ENCODE results near the gene TOR1A.

The TOR1A gene

GRCh38 chr9:129854588-129855110 is 30.7 kb upstream of the TOR1A start:
- Histone ChIP-seq H3K4me3 (no peak overlapping the region), H3K27ac (peak overlapping the region in 1 of 21 experiments; percentile 42)

- H3K4me3 ChIP-seq = no peak overlapping the region
- no peak overlapping the region for H3K27ac ChIP-seq
Observed at GRCh38 chr9:129853614-129854013, 29.7 kb upstream of the TOR1A start.

GRCh38 chr9:129852579-129852978 is 28.6 kb upstream of the TOR1A start:
- H3K4me3 ChIP-seq = no peak overlapping the region
- H3K27ac ChIP-seq = peak overlapping the region in 1 of 21 experiments; percentile 4

- Histone ChIP-seq H3K27ac (no peak overlapping the region), H3K4me3 (no peak overlapping the region)
Observed at GRCh38 chr9:129851821-129852220, 27.9 kb upstream of the TOR1A start.

GRCh38 chr9:129850821-129851550 is 27.1 kb upstream of the TOR1A start:
- Histone ChIP-seq H3K4me3 (no peak overlapping the region), H3K27ac (no peak overlapping the region)

- H3K27ac ChIP-seq = no peak overlapping the region
Observed at GRCh38 chr9:129849901-129850300, 26.0 kb upstream of the TOR1A start.

GRCh38 chr9:129848712-129849441 is 24.9 kb upstream of the TOR1A start:
- no peak overlapping the region for H3K4me3 ChIP-seq
- no peak overlapping the region for H3K27ac ChIP-seq

More at GRCh38 chr9:129849901-129850300, 26.0 kb upstream of the TOR1A start:
- H3K4me3 ChIP-seq = no peak overlapping the region

GRCh38 chr9:129845373-129845772 is 21.4 kb upstream of the TOR1A start:
- Histone ChIP-seq H3K4me3 (no peak overlapping the region), H3K27ac (peak overlapping the region in 3 of 21 experiments; percentile 22 to 24 (median 24))

- Histone ChIP-seq H3K4me3 (no peak overlapping the region), H3K27ac (no peak overlapping the region)
Observed at GRCh38 chr9:129841071-129841470, 17.1 kb upstream of the TOR1A start.

GRCh38 chr9:129840034-129840433 is 16.1 kb upstream of the TOR1A start:
- no peak overlapping the region for H3K4me3 ChIP-seq
- H3K27ac ChIP-seq = peak overlapping the region in 5 of 21 experiments; percentile 9 to 39 (median 32)

GRCh38 chr9:129839324-129840023 is 15.5 kb upstream of the TOR1A start:
- Histone ChIP-seq H3K27ac (peak overlapping the region in 6 of 21 experiments; percentile 9 to 39 (median 30)), H3K4me3 (no peak overlapping the region)

- peak overlapping the region in 1 of 21 experiments; percentile 37 for H3K27ac ChIP-seq
- H3K4me3 ChIP-seq = no peak overlapping the region
Observed at GRCh38 chr9:129838707-129839259, 14.8 kb upstream of the TOR1A start.

- peak overlapping the region in 14 of 21 experiments; percentile 90 to 95 (median 92) for H3K27ac ChIP-seq
- peak overlapping the region; percentile 70 to 100 (median 97) for H3K4me3 ChIP-seq
Observed at GRCh38 chr9:129836311-129837007, 12.5 kb upstream of the TOR1A start.

- H3K27ac ChIP-seq = peak overlapping the region; percentile 43 to 95 (median 92)
- peak overlapping the region; percentile 70 to 100 (median 97) for H3K4me3 ChIP-seq
Observed at GRCh38 chr9:129835860-129836223, 11.9 kb upstream of the TOR1A start.

GRCh38 chr9:129835128-129835859 is 11.4 kb upstream of the TOR1A start, which contains the start of the genes C9orf78 and USP20:
C9orf78 (minus strand) TSS chr9:129835275; CDS start chr9:129835221, 54 bp downstream.
USP20 (plus strand) TSS chr9:129835458; CDS start chr9:129852556, 17,098 bp downstream.
- Histone ChIP-seq H3K4me3 (peak within 1 kb of the TSS; percentile 70 to 100 (median 97)), H3K27ac (peak within 1 kb of the TSS; percentile 43 to 95 (median 92))

GRCh38 chr9:129834489-129835127 is 10.7 kb upstream of the TOR1A start:
- peak overlapping the region; percentile 15 to 95 (median 91) for H3K27ac ChIP-seq
- H3K4me3 ChIP-seq = peak overlapping the region; percentile 70 to 100 (median 97)

- no peak overlapping the region for H3K4me3 ChIP-seq
- H3K27ac ChIP-seq = no peak overlapping the region
Observed at GRCh38 chr9:129832982-129833381, 9.0 kb upstream of the TOR1A start.

- no peak overlapping the region for H3K4me3 ChIP-seq
- no peak overlapping the region for H3K27ac ChIP-seq
Observed at GRCh38 chr9:129828969-129829368, 5.0 kb upstream of the TOR1A start.
